CD4-positive, alpha-beta T cell (primary cell): ENCODE measurements around the gene GNB2. TPM values are rescaled to one million over a fixed set of nuclear protein-coding genes. Genes with fewer than 3 reads are reported as not detected.

ENCODE experiments used
- ATAC-seq: fragments of 200-7000 bp; cut with Tn5 transposase; one replicate; pipeline ENCODE4 v1.10.0; 2022; ENCODE audit warnings: mild to moderate bottlenecking; ENCODE audit not compliant: poor library complexity
- CTCF ChIA-PET: fragments of 350-600 bp; sonication (Branson Sonifier 250); formaldehyde crosslinking; loops from one replicate; lab custom pipeline; 2021; ENCODE audit warnings: antibody characterized with exemption, inconsistent platforms; lab: Charles Lee
- POLR2A ChIA-PET: fragments of 350-600 bp; sonication (Branson Sonifier 250); formaldehyde crosslinking; loops from one replicate; lab custom pipeline; 2021; ENCODE audit warnings: antibody characterized with exemption, inconsistent platforms; lab: Charles Lee
- DNase-seq, 14 experiments: peaks; one replicate each; pipeline ENCODE4 v3.0.0-alpha.2; 2013 to 2020; ENCODE audit warnings: mixed read lengths in 2 of 14
- H3K27ac ChIP-seq, 2 donors: one replicate each; pipeline versions ENCODE4 v1.5.1 to v1.7.0; 2013; ENCODE audit warnings: low read length in 2 of 2, low read depth in 1 of 2, mild to moderate bottlenecking in 1 of 2
- H3K27me3 ChIP-seq, 2 experiments: 1 replicate in 1 of 2; 2 replicates in 1 of 2; pipeline versions ENCODE4 v1.6.1 to v1.7.0; 2013; ENCODE audit warnings: low read length in 2 of 2, control low read depth in 1 of 2, mild to moderate bottlenecking in 1 of 2, moderate library complexity in 1 of 2; ENCODE audit not compliant: insufficient read depth in 2 of 2, control insufficient read depth in 1 of 2
- H3K36me3 ChIP-seq: one replicate; pipeline ENCODE4 v1.6.1; 2013; ENCODE audit warnings: low read length, control low read depth; ENCODE audit not compliant: insufficient read depth
- H3K4me1 ChIP-seq: one replicate; pipeline ENCODE4 v1.6.1; 2013; ENCODE audit warnings: low read length, control low read depth; ENCODE audit not compliant: insufficient read depth
- H3K4me3 ChIP-seq: one replicate; pipeline ENCODE4 v1.5.1; 2013; ENCODE audit warnings: mild to moderate bottlenecking, low read length, moderate library complexity
- H3K9me3 ChIP-seq, 2 experiments: 1 replicate in 1 of 2; 2 replicates in 1 of 2; pipeline versions ENCODE4 v1.6.1 to v1.7.0; 2013; ENCODE audit warnings: low read length in 2 of 2, mild to moderate bottlenecking in 2 of 2, control low read depth in 1 of 2, moderate library complexity in 1 of 2; ENCODE audit not compliant: control insufficient read depth in 1 of 2, insufficient read depth in 1 of 2
- H3K27ac Mint-ChIP-seq: one replicate; pipeline ENCODE4 v1.8.0; 2020; ENCODE audit warnings: mixed read lengths
- H3K27me3 Mint-ChIP-seq: one replicate; pipeline ENCODE4 v1.8.0; 2021; ENCODE audit warnings: mixed read lengths
- H3K36me3 Mint-ChIP-seq: one replicate; pipeline ENCODE4 v1.8.0; 2021; ENCODE audit warnings: low read depth, mixed read lengths
- H3K4me1 Mint-ChIP-seq: one replicate; pipeline ENCODE4 v1.8.0; 2021; ENCODE audit warnings: low read depth, mixed read lengths
- H3K4me3 Mint-ChIP-seq: one replicate; pipeline ENCODE4 v1.8.0; 2020; ENCODE audit warnings: mild to moderate bottlenecking, mixed read lengths
- H3K9me3 Mint-ChIP-seq: one replicate; pipeline ENCODE4 v1.8.0; 2020; ENCODE audit warnings: mixed read lengths
- CTCF ChIP-seq: fragments of 200-600 bp; IDR thresholded peaks from one replicate; pipeline ENCODE4 v1.8.0; 2022; ENCODE audit warnings: antibody characterized with exemption, mild to moderate bottlenecking
- intact Hi-C, 2 experiments: fragments of 100-400 bp; cut with DNase I in 1 of 2; cut with micrococcal nuclease in 1 of 2; formaldehyde crosslinking; loops; one replicate each; pipeline versions ENCODE4 v1.15.1 to v1.9.0; 2023 to 2025; cut with DNase I, micrococcal nuclease
- total RNA-seq, 174 experiments: library from RNA in 2 of 174; stranded (reverse) in 2 of 174; gene quantifications; one replicate each; pipeline ENCODE4 v1.2.3 and lab custom pipeline; 2021 to 2026

GNB2 gene
- total RNA-seq, 2 experiments from 2014 or later: 87.8 to 91.9 TPM

- Histone ChIP-seq H3K36me3 (no peaks in the 10 kb centered on the region), H3K4me1 (peaks cover 3% of the 10 kb centered on the region), H3K9me3 (no peaks in the 10 kb centered on the region), H3K27me3 (peaks cover 2 to 16% of the 10 kb centered on the region in 2 experiments), H3K27ac (no peak overlapping the region), H3K4me3 (no peak overlapping the region)
- no peak overlapping the region for H3K27ac Mint-ChIP-seq
- no peak overlapping the region for H3K4me3 Mint-ChIP-seq
- ChIA-PET POLR2A (interaction anchor here (0.6 kb wide), 1 partner anchor 554 kb away, joined by 5 read pairs; no protein-coding TSS in a partner anchor), CTCF (interaction anchor here (0.5 to 0.6 kb wide), 2 partner anchors 371 to 698 kb away, joined by 3 to 4 read pairs; no protein-coding TSS in a partner anchor)
- H3K9me3 Mint-ChIP-seq: no peaks in the 10 kb centered on the region
- intact Hi-C loops: no loop called here
- H3K36me3 Mint-ChIP-seq: no peaks in the 10 kb centered on the region
- DNase-seq (no peak), ATAC-seq (no peak)
- TF ChIP-seq CTCF: no peak
- peaks cover 40% of the 10 kb centered on the region for H3K27me3 Mint-ChIP-seq
- H3K4me1 Mint-ChIP-seq: peaks cover 5% of the 10 kb centered on the region
These were observed 53.6 kb downstream of the GNB2 start for GRCh38 chr7:100726996-100727761.

- Mint-ChIP-seq H3K36me3 (no peaks in the 10 kb centered on the region), H3K9me3 (no peaks in the 10 kb centered on the region), H3K4me3 (no peak overlapping the region), H3K27ac (no peak overlapping the region), H3K27me3 (peaks cover 31% of the 10 kb centered on the region), H3K4me1 (peaks cover 5% of the 10 kb centered on the region)
- Histone ChIP-seq H3K4me3 (no peak overlapping the region), H3K27ac (no peak overlapping the region), H3K27me3 (peaks cover 2 to 8% of the 10 kb centered on the region in 2 experiments), H3K9me3 (no peaks in the 10 kb centered on the region), H3K4me1 (peaks cover 3% of the 10 kb centered on the region), H3K36me3 (no peaks in the 10 kb centered on the region)
- ChIA-PET CTCF (no interaction called here), POLR2A (no interaction called here)
- intact Hi-C loops: no loop called here
- ATAC-seq (no peak), DNase-seq (no peak)
- no peak for TF ChIP-seq CTCF
These were observed 54.7 kb downstream of the GNB2 start for GRCh38 chr7:100728196-100728595.

Other genes starting within 250 kb of the GNB2 start
- gene ZCWPW1, start 245.0 kb upstream of the GNB2 start, total RNA-seq: 1 to 10 TPM; 4.4 to 6.5 TPM
- gene MEPCE, start 243.9 kb upstream of the GNB2 start, total RNA-seq: 10 to 100 TPM; 52.6 to 57.0 TPM
- 10 to 100 TPM; 42.9 to 47.0 TPM for gene PPP1R35, start 237.2 kb upstream of the GNB2 start, total RNA-seq
- under 1 TPM; 0.64 to 0.93 TPM for gene SPACDR, start 209.5 kb upstream of the GNB2 start, total RNA-seq
- 10 to 100 TPM; 34.6 to 36.5 TPM for gene TSC22D4, start 194.5 kb upstream of the GNB2 start, total RNA-seq
- gene NYAP1, start 189.8 kb upstream of the GNB2 start, total RNA-seq: under 1 TPM; 0.66 to 0.75 TPM
- gene AGFG2, start 134.5 kb upstream of the GNB2 start, total RNA-seq: 1 to 10 TPM; 6.6 to 9.9 TPM
- 10 to 100 TPM; 52.0 to 53.4 TPM for gene SAP25, start 99.8 kb upstream of the GNB2 start, total RNA-seq
- 100 to 1,000 TPM; 313 to 317 TPM for gene LRCH4, start 87.6 kb upstream of the GNB2 start, total RNA-seq
- gene FBXO24, start 87.4 kb upstream of the GNB2 start, total RNA-seq: under 1 TPM; 0.66 to 0.78 TPM
- gene PCOLCE, start 71.4 kb upstream of the GNB2 start, total RNA-seq: 1 to 10 TPM; 6.7 to 7.5 TPM
- gene MOSPD3, start 61.2 kb upstream of the GNB2 start, total RNA-seq: 10 to 100 TPM in 1 of 2 experiments, 1 to 10 TPM in 1; 8.5 to 10.9 TPM
- gene TFR2, start 32.2 kb upstream of the GNB2 start, total RNA-seq: 1 to 10 TPM; 1.7 to 2.3 TPM
- not detected for gene ACTL6B, start 17.3 kb upstream of the GNB2 start, total RNA-seq
- 10 to 100 TPM; 75.5 to 78.8 TPM for gene GIGYF1, start 20.5 kb downstream of the GNB2 start, total RNA-seq
- 1 to 10 TPM; 7.4 to 7.5 TPM for gene POP7, start 32.4 kb downstream of the GNB2 start, total RNA-seq
- not detected for gene EPO, start 46.7 kb downstream of the GNB2 start, total RNA-seq
- gene ZAN, start 59.9 kb downstream of the GNB2 start, total RNA-seq: not detected
- gene EPHB4, start 153.8 kb downstream of the GNB2 start, total RNA-seq: 1 to 10 TPM; 8.4 to 8.9 TPM
- 10 to 100 TPM; 26.3 to 28.2 TPM for gene SLC12A9, start 179.0 kb downstream of the GNB2 start, total RNA-seq
- 1 to 10 TPM; 4.3 to 6.1 TPM for gene TRIP6, start 193.6 kb downstream of the GNB2 start, total RNA-seq
- gene SRRT, start 201.4 kb downstream of the GNB2 start, total RNA-seq: 100 to 1,000 TPM; 355 to 382 TPM
- 1 to 10 TPM; 1.1 to 1.5 TPM for gene UFSP1, start 216.0 kb downstream of the GNB2 start, total RNA-seq
- under 1 TPM; 0.14 to 0.22 TPM for gene ACHE, start 222.1 kb downstream of the GNB2 start, total RNA-seq